Measurements from ENCODE around the gene PKM.

The PKM gene

DNA sequence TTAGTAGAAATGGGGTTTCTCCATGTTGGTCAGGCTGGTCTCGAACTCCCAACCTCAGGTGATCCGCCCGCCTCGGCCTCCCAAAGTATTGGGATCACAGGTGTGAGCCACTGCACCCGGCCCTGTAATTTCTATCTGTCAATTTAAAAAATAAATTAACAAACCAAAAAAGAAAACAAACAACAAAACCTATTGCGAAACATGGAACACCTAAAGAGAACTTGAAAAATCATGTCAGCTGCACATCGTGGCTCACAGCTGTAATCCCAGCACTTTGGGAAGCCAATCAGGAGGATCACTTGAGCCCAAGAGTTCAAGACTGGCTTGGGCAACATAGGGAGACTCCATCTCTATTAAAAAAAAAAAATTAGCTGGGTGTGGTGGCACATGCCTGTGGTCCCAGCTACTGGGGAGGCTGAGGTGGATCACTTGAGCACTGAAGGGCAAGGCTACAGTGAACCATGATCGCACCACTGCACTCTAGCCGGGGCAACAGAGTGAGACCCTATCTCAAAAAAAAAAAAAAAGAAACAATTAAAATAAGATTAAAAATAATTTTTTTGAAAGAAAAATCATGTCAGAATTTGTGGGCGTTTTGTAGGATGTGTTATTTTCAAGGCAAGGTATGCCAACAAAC lies 21.8 kb upstream of the PKM start:
- Histone ChIP-seq H3K4ac (ENCODE audit: low read depth, low read length) (no peak overlapping the region), H3K18ac (ENCODE audit: low read length) (no peak overlapping the region), H4K8ac (ENCODE audit: low read depth, low read length) (no peak overlapping the region), H3K56ac (ENCODE audit: low read length) (no peak overlapping the region), H2BK15ac (replicated peaks; ENCODE audit: low read depth) (no peak overlapping the region), H3K9ac (ENCODE audit: low read length) (no peak overlapping the region), H3K36me3 (ENCODE audit: control insufficient read depth, insufficient read depth, low read length) (peaks cover 15% of the 10 kb centered on the region), H3K23ac (ENCODE audit: low read length) (no peak overlapping the region), H2AK5ac (ENCODE audit: low read length) (no peak overlapping the region), H3K27ac (ENCODE audit: low read depth, low read length) (no peak overlapping the region), H3K4me1 (ENCODE audit: control insufficient read depth, low read depth, low read length) (no peaks in the 10 kb centered on the region), H3K4me3 (ENCODE audit: low read length) (no peak overlapping the region), H3K27me3 (ENCODE audit: insufficient read depth, low read length, poor library complexity) (no peaks in the 10 kb centered on the region), H2BK120ac (ENCODE audit: low read depth, low read length) (no peak overlapping the region), H2BK5ac (ENCODE audit: low read length) (no peak overlapping the region), H4K5ac (ENCODE audit: low read length) (no peak overlapping the region), H3K4me2 (ENCODE audit: low read length) (no peak overlapping the region), H3K79me1 (ENCODE audit: low read length) (no peaks in the 10 kb centered on the region), H3K79me2 (ENCODE audit: control insufficient read depth, insufficient read depth, low read length) (no peaks in the 10 kb centered on the region)
- 100% methylated on average over 1 of the region's 10 CpGs for WGBS (ENCODE audit: extremely low coverage, insufficient coverage, low lambda C conversion rate)
- DNase-seq: no peak

DNA sequence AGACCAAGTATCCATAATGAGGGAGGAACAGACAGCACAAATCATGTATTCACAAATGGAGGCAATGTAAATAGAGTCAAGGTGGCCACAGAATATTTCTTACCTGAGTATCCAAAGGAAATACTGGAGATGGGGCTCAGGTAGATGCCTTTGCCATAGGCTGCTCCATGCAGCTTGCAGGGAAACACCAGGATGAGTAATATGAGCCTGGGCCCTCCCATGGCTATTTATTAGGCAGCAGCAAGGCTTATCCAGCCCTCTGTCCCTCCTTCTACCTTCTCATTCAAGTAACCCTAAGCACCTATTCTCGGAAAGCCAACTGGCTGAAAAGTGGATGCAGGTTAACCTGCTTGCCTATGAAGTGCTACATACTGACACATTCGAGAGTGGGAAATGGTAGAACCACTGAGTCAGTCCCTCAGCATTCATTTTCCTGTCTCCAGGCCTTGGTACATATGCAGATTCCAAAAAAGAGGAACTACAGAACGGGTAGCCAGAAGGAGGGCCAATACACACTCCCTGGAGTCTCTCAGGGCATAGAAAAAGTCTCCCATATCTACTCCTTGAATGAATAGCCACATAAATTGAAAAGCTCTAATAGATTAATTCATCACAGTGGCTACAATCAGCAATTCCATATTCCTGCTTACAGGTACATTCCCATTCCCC lies 18.3 kb upstream of the PKM start:
- Histone ChIP-seq H4K8ac (ENCODE audit: low read depth, low read length) (no peak overlapping the region), H3K79me1 (ENCODE audit: low read length) (no peaks in the 10 kb centered on the region), H3K27me3 (ENCODE audit: insufficient read depth, low read length, poor library complexity) (no peaks in the 10 kb centered on the region), H2BK120ac (ENCODE audit: low read depth, low read length) (no peak overlapping the region), H2BK5ac (ENCODE audit: low read length) (no peak overlapping the region), H3K4me3 (ENCODE audit: low read length) (no peak overlapping the region), H3K56ac (ENCODE audit: low read length) (no peak overlapping the region), H3K9ac (ENCODE audit: low read length) (no peak overlapping the region), H3K36me3 (ENCODE audit: control insufficient read depth, insufficient read depth, low read length) (peaks cover 6% of the 10 kb centered on the region), H3K4me2 (ENCODE audit: low read length) (no peak overlapping the region), H4K5ac (ENCODE audit: low read length) (no peak overlapping the region), H3K4ac (ENCODE audit: low read depth, low read length) (no peak overlapping the region), H3K18ac (ENCODE audit: low read length) (no peak overlapping the region), H3K23ac (ENCODE audit: low read length) (no peak overlapping the region), H3K4me1 (ENCODE audit: control insufficient read depth, low read depth, low read length) (peaks cover 2% of the 10 kb centered on the region), H3K79me2 (ENCODE audit: control insufficient read depth, insufficient read depth, low read length) (no peaks in the 10 kb centered on the region), H2AK5ac (ENCODE audit: low read length) (no peak overlapping the region), H3K27ac (ENCODE audit: low read depth, low read length) (no peak overlapping the region), H2BK15ac (replicated peaks; ENCODE audit: low read depth) (no peak overlapping the region)
- DNase-seq: no peak
- no CpG with 5 or more reads among the region's 3 CpGs for WGBS (ENCODE audit: extremely low coverage, insufficient coverage, low lambda C conversion rate)

DNA sequence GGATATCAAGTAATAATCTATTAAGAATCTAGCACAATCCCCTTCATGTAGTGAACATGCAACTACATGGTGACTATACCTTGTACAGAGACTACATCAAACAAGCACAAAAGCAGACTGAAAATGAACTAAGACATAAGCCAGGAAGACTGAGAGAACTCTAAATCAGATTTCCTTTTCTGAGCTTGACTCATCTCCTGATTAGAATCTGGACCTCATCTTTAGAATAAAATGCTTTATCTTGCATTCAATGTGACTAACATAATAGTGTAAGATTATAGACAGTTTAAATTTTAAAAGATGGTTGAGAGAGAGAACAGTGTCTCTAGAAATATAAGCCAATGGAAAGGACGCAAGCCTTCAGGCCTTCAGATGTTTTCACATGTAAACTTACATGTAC lies 17.5 kb upstream of the PKM start:
- Histone ChIP-seq H4K8ac (ENCODE audit: low read depth, low read length) (no peak overlapping the region), H3K4ac (ENCODE audit: low read depth, low read length) (no peak overlapping the region), H2AK5ac (ENCODE audit: low read length) (no peak overlapping the region), H3K27me3 (ENCODE audit: insufficient read depth, low read length, poor library complexity) (no peaks in the 10 kb centered on the region), H4K5ac (ENCODE audit: low read length) (no peak overlapping the region), H3K18ac (ENCODE audit: low read length) (no peak overlapping the region), H3K4me3 (ENCODE audit: low read length) (no peak overlapping the region), H3K9ac (ENCODE audit: low read length) (no peak overlapping the region), H3K4me1 (ENCODE audit: control insufficient read depth, low read depth, low read length) (peaks cover 10% of the 10 kb centered on the region), H3K23ac (ENCODE audit: low read length) (no peak overlapping the region), H3K56ac (ENCODE audit: low read length) (no peak overlapping the region), H2BK15ac (replicated peaks; ENCODE audit: low read depth) (no peak overlapping the region), H3K36me3 (ENCODE audit: control insufficient read depth, insufficient read depth, low read length) (peaks cover 6% of the 10 kb centered on the region), H3K79me2 (ENCODE audit: control insufficient read depth, insufficient read depth, low read length) (no peaks in the 10 kb centered on the region), H3K4me2 (ENCODE audit: low read length) (no peak overlapping the region), H2BK120ac (ENCODE audit: low read depth, low read length) (no peak overlapping the region), H3K79me1 (ENCODE audit: low read length) (no peaks in the 10 kb centered on the region), H3K27ac (ENCODE audit: low read depth, low read length) (no peak overlapping the region), H2BK5ac (ENCODE audit: low read length) (no peak overlapping the region)
- no peak for DNase-seq
- no CpG with 5 or more reads among the region's 1 CpG for WGBS (ENCODE audit: extremely low coverage, insufficient coverage, low lambda C conversion rate)

DNA sequence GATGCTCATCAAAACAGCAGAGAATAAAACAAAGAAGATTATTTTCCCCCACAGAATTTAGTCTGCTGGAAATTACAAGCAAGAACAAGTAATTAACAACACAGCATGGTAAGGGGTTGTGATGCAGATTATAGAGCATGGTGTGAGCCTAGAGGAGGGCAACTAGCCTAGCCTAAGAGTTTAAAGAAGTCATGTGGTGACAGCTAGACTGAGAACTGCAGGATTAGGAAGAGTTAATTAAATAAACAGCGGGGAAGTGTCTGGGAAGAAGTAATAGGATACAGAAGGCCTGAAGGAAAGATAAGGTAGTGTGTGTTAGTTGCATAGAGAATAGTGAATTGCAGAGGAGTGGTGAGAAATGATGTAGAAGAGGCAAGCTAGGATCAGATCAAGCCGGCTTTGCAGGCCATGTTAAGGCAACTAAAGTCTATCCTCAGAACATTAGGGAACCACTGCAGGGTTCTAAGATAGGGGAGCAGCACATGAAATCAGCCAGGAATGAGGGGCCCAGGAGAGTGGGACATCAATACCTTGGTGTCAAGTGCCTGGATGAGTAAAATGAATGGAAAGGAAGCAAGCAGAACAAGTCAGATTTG lies 11.9 kb upstream of the PKM start:
- Histone ChIP-seq H3K23ac (ENCODE audit: low read length) (no peak overlapping the region), H3K79me2 (ENCODE audit: control insufficient read depth, insufficient read depth, low read length) (no peaks in the 10 kb centered on the region), H3K4me2 (ENCODE audit: low read length) (no peak overlapping the region), H2BK15ac (replicated peaks; ENCODE audit: low read depth) (no peak overlapping the region), H3K4ac (ENCODE audit: low read depth, low read length) (no peak overlapping the region), H4K5ac (ENCODE audit: low read length) (no peak overlapping the region), H3K36me3 (ENCODE audit: control insufficient read depth, insufficient read depth, low read length) (no peaks in the 10 kb centered on the region), H3K4me1 (ENCODE audit: control insufficient read depth, low read depth, low read length) (peaks cover 23% of the 10 kb centered on the region), H3K4me3 (ENCODE audit: low read length) (no peak overlapping the region), H2BK120ac (ENCODE audit: low read depth, low read length) (no peak overlapping the region), H2BK5ac (ENCODE audit: low read length) (peak overlapping the region; percentile 94), H2AK5ac (ENCODE audit: low read length) (no peak overlapping the region), H3K27me3 (ENCODE audit: insufficient read depth, low read length, poor library complexity) (no peaks in the 10 kb centered on the region), H3K18ac (ENCODE audit: low read length) (no peak overlapping the region), H3K27ac (ENCODE audit: low read depth, low read length) (peak overlapping the region; percentile 92), H3K79me1 (ENCODE audit: low read length) (no peaks in the 10 kb centered on the region), H3K56ac (ENCODE audit: low read length) (no peak overlapping the region), H3K9ac (ENCODE audit: low read length) (no peak overlapping the region), H4K8ac (ENCODE audit: low read depth, low read length) (no peak overlapping the region)
- WGBS (ENCODE audit: extremely low coverage, insufficient coverage, low lambda C conversion rate): no CpG with 5 or more reads among the region's 2 CpGs
- DNase-seq: peak; percentile 98

DNA sequence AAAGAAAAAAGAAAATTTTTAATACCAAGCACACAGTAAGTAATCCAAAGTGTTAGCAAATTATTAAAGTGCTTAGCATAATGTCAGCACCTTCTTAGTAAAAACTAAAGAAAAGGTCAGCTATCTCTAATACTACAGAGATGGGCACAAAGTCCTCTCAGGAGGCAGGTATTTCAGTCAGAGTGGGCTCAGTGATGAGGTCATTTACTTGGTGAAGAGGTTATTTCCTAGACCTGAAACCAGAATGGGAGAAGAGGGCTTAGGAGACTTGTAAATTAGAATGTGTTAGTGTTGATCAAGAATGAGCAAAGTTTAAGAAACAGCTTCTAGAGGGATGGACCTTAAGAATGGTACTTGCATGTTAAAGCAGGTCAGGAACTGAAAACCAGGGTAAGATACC lies 8.7 kb upstream of the PKM start:
- peak overlapping the region; percentile 9 for H2BK15ac ChIP-seq (replicated peaks; ENCODE audit: low read depth)

More for the DNA sequence above, 8.7 kb upstream of the PKM start:
- H3K9ac ChIP-seq (ENCODE audit: low read length): no peak overlapping the region
- H3K79me1 ChIP-seq (ENCODE audit: low read length): no peaks in the 10 kb centered on the region
- no peak overlapping the region for H2AK5ac ChIP-seq (ENCODE audit: low read length)
- H3K4me1 ChIP-seq (ENCODE audit: control insufficient read depth, low read depth, low read length): peaks cover 32% of the 10 kb centered on the region
- H3K18ac ChIP-seq (ENCODE audit: low read length): no peak overlapping the region
- H3K27ac ChIP-seq (ENCODE audit: low read depth, low read length): no peak overlapping the region
- H2BK120ac ChIP-seq (ENCODE audit: low read depth, low read length): no peak overlapping the region
- H3K79me2 ChIP-seq (ENCODE audit: control insufficient read depth, insufficient read depth, low read length): no peaks in the 10 kb centered on the region
- no peak overlapping the region for H3K4me2 ChIP-seq (ENCODE audit: low read length)
- H3K4ac ChIP-seq (ENCODE audit: low read depth, low read length): no peak overlapping the region
- H3K36me3 ChIP-seq (ENCODE audit: control insufficient read depth, insufficient read depth, low read length): no peaks in the 10 kb centered on the region
- H3K27me3 ChIP-seq (ENCODE audit: insufficient read depth, low read length, poor library complexity): no peaks in the 10 kb centered on the region
- no peak overlapping the region for H3K23ac ChIP-seq (ENCODE audit: low read length)
- DNase-seq: no peak
- H4K8ac ChIP-seq (ENCODE audit: low read depth, low read length): no peak overlapping the region
- H4K5ac ChIP-seq (ENCODE audit: low read length): no peak overlapping the region
- H2BK5ac ChIP-seq (ENCODE audit: low read length): no peak overlapping the region
- H3K4me3 ChIP-seq (ENCODE audit: low read length): no peak overlapping the region
- H3K56ac ChIP-seq (ENCODE audit: low read length): no peak overlapping the region
